Measurements from ENCODE around the gene CLCF1. TPM values are rescaled to one million over a fixed set of nuclear protein-coding genes. Genes with fewer than 3 reads are reported as not detected.

Gene CLCF1
- total and polyA plus RNA-seq, 2 of the 13 experiments (the other 11 are each of a cell fraction or from before 2014, with no cell fraction given) = 0.49 to 0.78 TPM

DNA sequence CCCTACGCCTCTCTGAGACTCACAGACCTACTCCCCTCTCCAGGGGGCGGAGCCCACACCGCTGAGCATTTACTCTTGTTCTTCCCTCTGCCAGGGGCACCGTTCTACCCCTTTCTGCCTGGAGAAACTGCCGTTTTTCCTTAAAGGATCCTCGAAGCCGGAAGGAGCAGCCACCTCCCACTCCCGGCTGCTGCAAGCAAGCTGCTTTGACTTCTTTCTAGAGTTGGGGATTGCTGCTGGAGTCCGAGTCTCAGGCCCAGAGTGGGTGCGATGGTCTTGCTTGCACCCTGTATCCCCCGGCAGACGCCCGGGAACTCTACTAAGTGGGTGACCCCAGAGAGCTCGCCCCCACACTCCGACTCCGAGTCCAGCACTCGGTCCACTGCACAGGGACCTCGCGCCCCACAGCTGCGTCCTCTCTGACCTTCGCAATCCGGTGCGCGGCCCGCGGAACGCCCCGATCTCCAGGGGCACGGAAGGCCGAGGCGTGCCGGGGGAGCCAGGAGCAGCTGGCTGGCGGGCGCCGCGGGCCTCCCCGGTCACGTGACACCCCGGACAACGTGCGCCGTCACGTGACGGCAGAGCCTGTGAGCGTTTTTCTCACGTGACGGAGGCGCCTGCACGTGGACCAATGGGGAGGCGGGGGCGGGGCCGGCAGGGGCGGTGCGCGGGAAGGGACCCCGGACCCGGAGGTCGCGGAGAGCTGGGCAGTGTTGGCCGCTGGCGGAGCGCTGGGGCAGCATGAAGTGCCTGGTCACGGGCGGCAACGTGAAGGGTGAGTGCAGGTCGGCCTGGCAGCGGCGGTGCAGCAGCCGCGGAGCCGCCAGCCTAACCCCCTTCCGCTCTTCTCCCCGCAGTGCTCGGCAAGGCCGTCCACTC is 18.1 kb upstream of the CLCF1 start, which contains the start of gene RAD9A (continued):
- TF ChIP-seq, protein P1, sequence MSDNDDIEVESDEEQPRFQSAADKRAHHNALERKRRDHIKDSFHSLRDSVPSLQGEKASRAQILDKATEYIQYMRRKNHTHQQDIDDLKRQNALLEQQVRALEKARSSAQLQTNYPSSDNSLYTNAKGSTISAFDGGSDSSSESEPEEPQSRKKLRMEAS (IDR thresholded peaks at IDR 0.05) = peak; percentile 99
- peak; percentile 70 for TF ChIP-seq ARID5B (CRISPR knock-in tag; IDR thresholded peaks at IDR 0.05)
- no peak for TF ChIP-seq AGO1 (IDR thresholded peaks at IDR 0.05; ENCODE audit: low read depth, low read length, poor library complexity, severe bottlenecking)
- no peak for TF ChIP-seq U2AF2 (IDR thresholded peaks at IDR 0.05; ENCODE audit: low read depth, low read length)
- peak; percentile 68; the same call in 1 of the 2 replicates for TF ChIP-seq ZFP41 (CRISPR knock-in tag; IDR thresholded peaks at IDR 0.05; ENCODE audit: borderline replicate concordance)
- TF ChIP-seq, protein P2, sequence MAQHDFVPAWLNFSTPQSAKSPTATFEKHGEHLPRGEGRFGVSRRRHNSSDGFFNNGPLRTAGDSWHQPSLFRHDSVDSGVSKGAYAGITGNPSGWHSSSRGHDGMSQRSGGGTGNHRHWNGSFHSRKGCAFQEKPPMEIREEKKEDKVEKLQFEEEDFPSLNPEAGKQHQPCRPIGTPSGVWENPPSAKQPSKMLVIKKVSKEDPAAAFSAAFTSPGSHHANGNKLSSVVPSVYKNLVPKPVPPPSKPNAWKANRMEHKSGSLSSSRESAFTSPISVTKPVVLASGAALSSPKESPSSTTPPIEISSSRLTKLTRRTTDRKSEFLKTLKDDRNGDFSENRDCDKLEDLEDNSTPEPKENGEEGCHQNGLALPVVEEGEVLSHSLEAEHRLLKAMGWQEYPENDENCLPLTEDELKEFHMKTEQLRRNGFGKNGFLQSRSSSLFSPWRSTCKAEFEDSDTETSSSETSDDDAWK (CRISPR knock-in tag; IDR thresholded peaks at IDR 0.05) = no peak
- peak; percentile 65; the same call in 1 of the 2 replicates for TF ChIP-seq ZNF451 (CRISPR knock-in tag; IDR thresholded peaks at IDR 0.05)
- 0 out of 2 replicates have a peak, but pooled peaks have one; percentile 53 for TF ChIP-seq ZNF138 (CRISPR knock-in tag; IDR thresholded peaks at IDR 0.05; ENCODE audit: low read depth)
- TF ChIP-seq, protein P3, sequence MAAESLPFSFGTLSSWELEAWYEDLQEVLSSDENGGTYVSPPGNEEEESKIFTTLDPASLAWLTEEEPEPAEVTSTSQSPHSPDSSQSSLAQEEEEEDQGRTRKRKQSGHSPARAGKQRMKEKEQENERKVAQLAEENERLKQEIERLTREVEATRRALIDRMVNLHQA (CRISPR knock-in tag; IDR thresholded peaks at IDR 0.05) = no peak
- TF ChIP-seq ZBTB3 (CRISPR knock-in tag; IDR thresholded peaks at IDR 0.05; ENCODE audit: borderline replicate concordance, low read depth) = no peak
- peak; percentile 79; the same call in 1 of the 2 replicates for TF ChIP-seq REL (CRISPR knock-in tag; conservative IDR thresholded peaks at IDR 0.05)
- no peak for TF ChIP-seq ZSCAN12 (CRISPR knock-in tag; IDR thresholded peaks at IDR 0.05)
- TF ChIP-seq, protein P4, sequence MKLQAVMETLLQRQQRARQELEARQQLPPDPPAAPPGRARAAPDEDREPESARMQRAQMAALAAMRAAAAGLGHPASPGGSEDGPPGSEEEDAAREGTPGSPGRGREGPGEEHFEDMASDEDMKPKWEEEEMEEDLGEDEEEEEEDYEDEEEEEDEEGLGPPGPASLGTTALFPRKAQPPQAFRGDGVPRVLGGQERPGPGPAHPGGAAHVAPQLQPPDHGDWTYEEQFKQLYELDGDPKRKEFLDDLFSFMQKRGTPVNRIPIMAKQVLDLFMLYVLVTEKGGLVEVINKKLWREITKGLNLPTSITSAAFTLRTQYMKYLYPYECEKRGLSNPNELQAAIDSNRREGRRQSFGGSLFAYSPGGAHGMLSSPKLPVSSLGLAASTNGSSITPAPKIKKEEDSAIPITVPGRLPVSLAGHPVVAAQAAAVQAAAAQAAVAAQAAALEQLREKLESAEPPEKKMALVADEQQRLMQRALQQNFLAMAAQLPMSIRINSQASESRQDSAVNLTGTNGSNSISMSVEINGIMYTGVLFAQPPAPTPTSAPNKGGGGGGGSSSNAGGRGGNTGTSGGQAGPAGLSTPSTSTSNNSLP (IDR thresholded peaks at IDR 0.05; ENCODE audit: low read depth, low read length) = no peak
- no peak for TF ChIP-seq KDM4B (CRISPR knock-in tag; IDR thresholded peaks at IDR 0.05)
- peak; percentile 27; the same call in 1 of the 2 replicates for TF ChIP-seq ZNF124 (CRISPR knock-in tag; IDR thresholded peaks at IDR 0.05)
- peak; percentile 82 for TF ChIP-seq KDM5A (IDR thresholded peaks at IDR 0.05; ENCODE audit: borderline replicate concordance, low read length)
- no peak for TF ChIP-seq TRAFD1 (CRISPR knock-in tag; IDR thresholded peaks at IDR 0.05; ENCODE audit: borderline replicate concordance)
- TF ChIP-seq TAF1 (CRISPR knock-in tag; IDR thresholded peaks at IDR 0.05) = peak; percentile 90
- no peak for TF ChIP-seq ZNF496 (CRISPR knock-in tag; IDR thresholded peaks at IDR 0.05; ENCODE audit: insufficient replicate concordance)

Data from HepG2 (cell line).